ENCODE measurements around the gene UPK1A.

DNA sequence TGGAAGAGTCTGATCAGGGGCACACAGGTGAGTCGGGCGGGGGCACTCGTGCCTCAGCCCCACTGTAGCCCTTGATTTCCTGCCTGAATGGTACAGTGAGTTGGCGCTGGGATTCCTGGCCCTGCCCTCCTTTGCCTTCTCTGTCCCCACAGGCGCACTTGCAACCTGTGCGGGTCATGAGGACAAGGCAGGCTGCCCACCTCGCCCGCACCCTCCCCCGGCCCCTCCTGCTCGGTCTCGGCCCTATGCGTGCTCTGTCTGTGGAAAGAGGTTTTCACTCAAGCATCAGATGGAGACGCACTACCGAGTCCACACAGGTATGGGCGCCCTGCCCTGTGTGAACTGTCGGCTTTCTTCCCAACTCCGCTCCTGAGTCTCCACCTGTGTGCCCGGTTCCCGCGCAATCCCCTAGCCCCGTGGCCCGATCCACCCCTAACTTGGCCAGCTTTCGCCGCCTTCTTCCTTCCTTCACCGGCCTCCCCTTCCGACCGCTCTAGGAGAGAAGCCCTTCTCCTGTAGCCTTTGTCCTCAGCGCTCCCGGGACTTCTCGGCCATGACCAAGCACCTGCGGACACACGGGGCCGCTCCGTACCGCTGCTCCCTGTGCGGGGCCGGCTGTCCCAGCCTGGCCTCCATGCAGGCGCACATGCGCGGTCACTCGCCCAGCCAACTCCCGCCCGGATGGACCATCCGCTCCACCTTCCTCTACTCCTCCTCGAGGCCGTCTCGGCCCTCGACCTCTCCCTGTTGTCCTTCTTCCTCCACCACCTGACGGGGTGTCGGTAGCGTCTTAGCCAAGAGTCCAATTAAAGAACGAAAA lies 49.9 kb downstream of the UPK1A start:
- TF ChIP-seq, protein P1, sequence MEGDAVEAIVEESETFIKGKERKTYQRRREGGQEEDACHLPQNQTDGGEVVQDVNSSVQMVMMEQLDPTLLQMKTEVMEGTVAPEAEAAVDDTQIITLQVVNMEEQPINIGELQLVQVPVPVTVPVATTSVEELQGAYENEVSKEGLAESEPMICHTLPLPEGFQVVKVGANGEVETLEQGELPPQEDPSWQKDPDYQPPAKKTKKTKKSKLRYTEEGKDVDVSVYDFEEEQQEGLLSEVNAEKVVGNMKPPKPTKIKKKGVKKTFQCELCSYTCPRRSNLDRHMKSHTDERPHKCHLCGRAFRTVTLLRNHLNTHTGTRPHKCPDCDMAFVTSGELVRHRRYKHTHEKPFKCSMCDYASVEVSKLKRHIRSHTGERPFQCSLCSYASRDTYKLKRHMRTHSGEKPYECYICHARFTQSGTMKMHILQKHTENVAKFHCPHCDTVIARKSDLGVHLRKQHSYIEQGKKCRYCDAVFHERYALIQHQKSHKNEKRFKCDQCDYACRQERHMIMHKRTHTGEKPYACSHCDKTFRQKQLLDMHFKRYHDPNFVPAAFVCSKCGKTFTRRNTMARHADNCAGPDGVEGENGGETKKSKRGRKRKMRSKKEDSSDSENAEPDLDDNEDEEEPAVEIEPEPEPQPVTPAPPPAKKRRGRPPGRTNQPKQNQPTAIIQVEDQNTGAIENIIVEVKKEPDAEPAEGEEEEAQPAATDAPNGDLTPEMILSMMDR (IDR thresholded peaks at IDR 0.05) = no peak
- TF ChIP-seq POLR2A (IDR thresholded peaks at IDR 0.05) = no peak
